OCI-LY7 (cell line): ENCODE results near the gene EVI5. TPM values are rescaled to one million over a fixed set of nuclear protein-coding genes. Genes with fewer than 3 reads are reported as not detected.

Experiments used
- BruUV-seq: library from RNA; stranded (reverse); fragments of 400-500 nt; replicated peaks from 2 replicates; lab custom pipeline; 2021; lab: Mats Ljungman, UMichigan
- CTCF ChIA-PET: fragments of 300-600 bp; sonication (Branson Sonifier 250); formaldehyde crosslinking; loops from one replicate; lab custom pipeline; 2022; ENCODE audit warnings: antibody characterized with exemption; ENCODE audit not compliant: unreplicated experiment; lab: Charles Lee
- POLR2A ChIA-PET: fragments of 300-600 bp; sonication (Branson Sonifier 250); formaldehyde crosslinking; loops from one replicate; lab custom pipeline; 2022; ENCODE audit warnings: antibody characterized with exemption; lab: Charles Lee
- DNase-seq: peaks from one replicate; pipeline ENCODE4 v3.0.0-alpha.2; 2015; ENCODE audit warnings: low spot score
- H2AFZ ChIP-seq: fragments of 200-600 bp; sonication (generic), shearing (Covaris generic); 2 replicates; pipeline ENCODE4 v1.6.1; 2014; ENCODE audit warnings: mild to moderate bottlenecking, antibody characterized with exemption, low read length, moderate library complexity
- H3K27ac ChIP-seq: fragments of 200-600 bp; sonication (generic); 2 replicates; pipeline ENCODE4 v1.5.1; 2014; ENCODE audit warnings: mixed run types, low read depth, mild to moderate bottlenecking, moderate library complexity, low read length, inconsistent platforms; ENCODE audit not compliant: poor library complexity, severe bottlenecking
- H3K36me3 ChIP-seq: fragments of 200-600 bp; sonication (generic); 2 replicates; pipeline ENCODE4 v1.6.1; 2014; ENCODE audit warnings: mild to moderate bottlenecking, antibody characterized with exemption, low read length, moderate library complexity, mixed read lengths; ENCODE audit not compliant: insufficient read depth
- H3K4me1 ChIP-seq: fragments of 200-600 bp; sonication (generic); 2 replicates; pipeline ENCODE4 v1.5.1; 2014; ENCODE audit warnings: mild to moderate bottlenecking, low read length; ENCODE audit not compliant: insufficient read depth, poor library complexity, severe bottlenecking
- H3K4me2 ChIP-seq: fragments of 200-600 bp; sonication (generic); 2 replicates; pipeline ENCODE4 v1.6.1; 2014; ENCODE audit warnings: mild to moderate bottlenecking, low read length
- H3K4me3 ChIP-seq: fragments of 200-600 bp; sonication (generic); 2 replicates; pipeline ENCODE4 v1.5.1; 2014; ENCODE audit warnings: mild to moderate bottlenecking, low read depth, low read length; ENCODE audit not compliant: poor library complexity, severe bottlenecking
- H3K79me2 ChIP-seq: fragments of 200-600 bp; sonication (generic); 2 replicates; pipeline ENCODE4 v1.6.1; 2016; ENCODE audit warnings: low read depth, mild to moderate bottlenecking, low read length, moderate library complexity, mixed read lengths; ENCODE audit not compliant: insufficient read depth
- H3K9me2 ChIP-seq: fragments of 200-600 bp; sonication (generic); 2 replicates; pipeline ENCODE4 v1.6.1; 2016; ENCODE audit warnings: mild to moderate bottlenecking, low read length, mixed read lengths; ENCODE audit not compliant: insufficient read depth
- H3K9me3 ChIP-seq: fragments of 200-600 bp; sonication (generic); 2 replicates; pipeline ENCODE4 v1.6.1; 2014; ENCODE audit warnings: mild to moderate bottlenecking, mixed run types, low read length, mixed read lengths
- H4K20me1 ChIP-seq: fragments of 200-600 bp; sonication (generic); 2 replicates; pipeline ENCODE4 v1.6.1; 2014; ENCODE audit warnings: mild to moderate bottlenecking, antibody characterized with exemption, low read length, moderate library complexity, mixed read lengths; ENCODE audit not compliant: insufficient read depth
- CTCF ChIP-seq: fragments of 200-600 bp; sonication (generic); conservative IDR thresholded peaks from 2 replicates; pipeline ENCODE4 v1.5.1; 2014; ENCODE audit warnings: mild to moderate bottlenecking, antibody characterized with exemption, low read length, moderate library complexity, mixed read lengths
- EZH2phosphoT487 ChIP-seq: fragments of 200-600 bp; sonication (generic); IDR thresholded peaks from 2 replicates; pipeline ENCODE4 v1.6.1; 2018; ENCODE audit warnings: low read depth, borderline replicate concordance, mild to moderate bottlenecking, mixed run types, antibody characterized with exemption, low read length, moderate library complexity, mixed read lengths
- intact Hi-C: fragments of 100-400 bp; cut with micrococcal nuclease; formaldehyde crosslinking; loops from one replicate; pipeline ENCODE4 v1.10.0; 2022; ENCODE audit not compliant: unreplicated experiment
- total RNA-seq, 2 experiments: library from RNA; depleted of rRNA in 1 of 2; stranded (reverse); fragments of >200 nt in 1 of 2; shearing (Covaris generic) in 1 of 2; gene quantifications; 2 replicates each; pipeline ENCODE4 v1.2.3, GENCODE V29; 2014 to 2022

EVI5 gene
- total RNA-seq, 2 experiments from 2014 or later: 15.1 to 27.8 TPM

GRCh38 chr1:92768915-92769314 lies 16.0 kb downstream of the EVI5 start:
- Histone ChIP-seq H3K9me2 (no peaks in the 10 kb centered on the region), H2AFZ (no peak overlapping the region), H3K9me3 (no peaks in the 10 kb centered on the region), H3K4me1 (no peaks in the 10 kb centered on the region), H3K36me3 (no peaks in the 10 kb centered on the region), H4K20me1 (no peaks in the 10 kb centered on the region), H3K27ac (no peak overlapping the region), H3K79me2 (peaks cover 5% of the 10 kb centered on the region; the same call in 1 of the 2 replicates), H3K4me2 (no peak overlapping the region), H3K4me3 (no peak overlapping the region)
- DNase-seq: no peak
- no TSS peak for BruUV-seq
- ChIA-PET POLR2A (interaction anchor here (0.6 to 2.1 kb wide), 2 partner anchors 11 to 13 kb away, joined by 4 to 14 read pairs; no protein-coding TSS in a partner anchor), CTCF (interaction anchor here (0.7 kb wide), 1 partner anchor 15 kb away, joined by 3 read pairs; no protein-coding TSS in a partner anchor)
- TF ChIP-seq EZH2phosphoT487 (no peak), CTCF (no peak)
- intact Hi-C loops: no loop called here

- Histone ChIP-seq H4K20me1 (no peaks in the 10 kb centered on the region), H2AFZ (no peak overlapping the region), H3K4me1 (no peaks in the 10 kb centered on the region), H3K4me2 (no peak overlapping the region), H3K36me3 (no peaks in the 10 kb centered on the region), H3K27ac (no peak overlapping the region), H3K9me3 (no peaks in the 10 kb centered on the region), H3K79me2 (peaks cover 5% of the 10 kb centered on the region; the same call in 1 of the 2 replicates), H3K4me3 (no peak overlapping the region), H3K9me2 (no peaks in the 10 kb centered on the region)
- intact Hi-C loops: no loop called here
- BruUV-seq: no TSS peak
- no peak for DNase-seq
- ChIA-PET CTCF (no interaction called here), POLR2A (interaction anchor here (0.6 to 2.1 kb wide), 3 partner anchors 11 to 518 kb away, joined by 3 to 14 read pairs (median 4); no protein-coding TSS in a partner anchor)
- no peak for TF ChIP-seq CTCF
- TF ChIP-seq EZH2phosphoT487: no peak
Measured at GRCh38 chr1:92768296-92768695, 16.6 kb downstream of the EVI5 start.

- no peaks in the 10 kb centered on the region for H4K20me1 ChIP-seq
- no peak overlapping the region for H3K4me2 ChIP-seq
- H3K4me3 ChIP-seq: no peak overlapping the region
- no peak overlapping the region for H2AFZ ChIP-seq
- H3K79me2 ChIP-seq: peaks cover 5% of the 10 kb centered on the region; the same call in 1 of the 2 replicates
- no peaks in the 10 kb centered on the region for H3K4me1 ChIP-seq
- no peak for DNase-seq
- H3K27ac ChIP-seq: no peak overlapping the region
- ChIA-PET POLR2A (interaction anchor here (0.5 to 1.0 kb wide), 4 partner anchors 8 to 262 kb away, joined by 3 to 5 read pairs (median 4); no protein-coding TSS in a partner anchor), CTCF (no interaction called here)
- TF ChIP-seq CTCF (no peak), EZH2phosphoT487 (no peak)
- no peaks in the 10 kb centered on the region for H3K9me3 ChIP-seq
- no TSS peak for BruUV-seq
- no peaks in the 10 kb centered on the region for H3K36me3 ChIP-seq
- intact Hi-C loops: no loop called here
- H3K9me2 ChIP-seq: no peaks in the 10 kb centered on the region
Measured at GRCh38 chr1:92764116-92764515, 20.8 kb downstream of the EVI5 start.
